ENCODE results near the gene CLCA1.
A peak's percentile ranks its signal among the peaks of the same experiment; 100 is the strongest.

The CLCA1 gene

GRCh38 chr1:86468501-86468977, at the start of gene CLCA1:
TSS of gene CLCA1 (plus strand) at chr1:86468927. CDS start at chr1:86468972, 45 bp downstream.
- H3K4me3 ChIP-seq (ENCODE audit: low read length), result no peak within 1 kb of the TSS
- TF ChIP-seq ZNF274 (IDR thresholded peaks at IDR 0.05; ENCODE audit: low read depth, low read length), result no peak

GRCh38 chr1:86419277-86419903, 49.3 kb upstream of the CLCA1 start:
- H3K4me3 ChIP-seq (ENCODE audit: low read length), result peak overlapping the region; percentile 36; the same call in 1 of the 2 replicates

GRCh38 chr1:86421601-86422280, 47.0 kb upstream of the CLCA1 start:
- no peak for TF ChIP-seq ZNF274 (IDR thresholded peaks at IDR 0.05; ENCODE audit: low read depth, low read length)
- H3K4me3 ChIP-seq (ENCODE audit: low read length), result no peak overlapping the region

More at GRCh38 chr1:86419277-86419903, 49.3 kb upstream of the CLCA1 start:
- no peak for TF ChIP-seq ZNF274 (IDR thresholded peaks at IDR 0.05; ENCODE audit: low read depth, low read length)

- no peak for TF ChIP-seq ZNF274 (IDR thresholded peaks at IDR 0.05; ENCODE audit: low read depth, low read length)
- no peak overlapping the region for H3K4me3 ChIP-seq (ENCODE audit: low read length)
Measured at GRCh38 chr1:86423473-86423872, 45.3 kb upstream of the CLCA1 start.

GRCh38 chr1:86423873-86424272, 44.9 kb upstream of the CLCA1 start, which contains the start of gene CLCA2:
TSS of gene CLCA2 (plus strand) at chr1:86424171. CDS start at chr1:86424248, 77 bp downstream.
- TF ChIP-seq ZNF274 (IDR thresholded peaks at IDR 0.05; ENCODE audit: low read depth, low read length), result no peak
- no peak within 1 kb of the TSS for H3K4me3 ChIP-seq (ENCODE audit: low read length)

DNA sequence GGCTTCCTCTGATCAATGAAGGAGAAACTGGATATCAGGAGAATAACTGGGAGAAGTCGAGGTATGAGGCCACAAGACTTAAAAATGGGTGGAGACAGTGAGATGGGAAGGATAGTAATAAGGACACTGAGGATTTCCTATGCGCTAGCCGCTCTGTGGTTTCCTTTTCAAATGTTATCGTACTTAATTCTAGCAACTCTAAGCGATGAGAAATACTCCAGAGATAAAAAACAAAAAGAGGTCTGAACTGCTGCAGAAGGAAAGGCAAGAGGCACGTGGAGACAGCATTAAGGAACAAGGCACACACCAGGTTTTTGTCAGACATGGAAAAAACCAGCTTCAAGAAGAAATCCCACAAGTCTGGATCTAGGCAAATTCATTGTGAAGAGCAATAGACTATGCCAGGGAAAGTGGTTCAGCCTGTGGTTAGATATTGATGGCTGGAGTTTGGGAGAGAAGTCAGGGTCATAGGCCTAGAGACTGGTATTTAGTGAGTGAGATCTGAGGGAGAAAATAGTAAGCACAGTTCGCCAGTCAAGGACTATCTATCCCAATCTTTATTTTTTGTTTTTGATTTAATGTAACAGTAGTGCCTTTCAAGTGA, 39.5 kb upstream of the CLCA1 start:
- no peak for TF ChIP-seq ZNF274 (IDR thresholded peaks at IDR 0.05; ENCODE audit: low read depth, low read length)
- H3K4me3 ChIP-seq (ENCODE audit: low read length), result no peak overlapping the region

DNA sequence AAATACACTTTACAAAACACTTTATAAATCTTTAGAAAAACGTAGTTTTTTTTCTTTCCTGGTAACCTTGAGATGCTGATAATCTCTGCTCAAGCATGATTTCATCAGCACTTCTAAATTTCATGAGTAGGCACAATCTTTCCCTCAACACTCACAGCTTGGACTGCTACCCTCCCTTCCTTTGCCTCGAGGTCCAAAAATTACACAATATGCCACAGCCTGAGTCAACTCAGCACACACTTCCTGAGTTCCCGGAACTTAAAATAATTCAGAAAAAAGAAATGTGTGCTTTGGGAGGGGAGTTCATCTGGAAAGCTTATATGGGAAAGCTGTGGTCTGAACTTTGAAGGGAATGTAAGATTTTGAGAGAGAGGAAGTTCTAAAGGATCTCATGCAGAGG, 38.9 kb upstream of the CLCA1 start:
- H3K4me3 ChIP-seq (ENCODE audit: low read length), result no peak overlapping the region
- no peak for TF ChIP-seq ZNF274 (IDR thresholded peaks at IDR 0.05; ENCODE audit: low read depth, low read length)

- no peak for TF ChIP-seq ZNF274 (IDR thresholded peaks at IDR 0.05; ENCODE audit: low read depth, low read length)
Measured at GRCh38 chr1:86430376-86430775, 38.4 kb upstream of the CLCA1 start.

DNA sequence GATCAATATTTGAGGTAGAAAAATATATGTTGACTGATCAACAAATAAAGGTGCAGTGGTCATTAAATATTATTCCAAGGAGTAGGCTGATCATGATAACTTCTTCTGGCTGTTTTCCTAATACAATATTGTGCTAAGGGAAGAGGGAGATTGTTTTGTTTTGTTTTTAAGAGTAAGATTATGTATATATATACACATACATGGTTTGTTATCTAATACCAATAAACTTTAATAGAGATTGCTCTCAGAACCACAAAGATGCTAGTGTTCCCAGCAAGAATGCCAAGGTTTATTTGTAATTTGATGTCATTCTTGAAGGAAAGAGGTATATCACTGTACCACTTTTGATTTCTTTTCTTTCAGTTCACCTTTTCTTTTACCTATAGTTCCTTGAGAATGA, 34.7 kb upstream of the CLCA1 start:
- H3K4me3 ChIP-seq (ENCODE audit: low read length), result no peak overlapping the region
- TF ChIP-seq ZNF274 (IDR thresholded peaks at IDR 0.05; ENCODE audit: low read depth, low read length), result no peak

More at GRCh38 chr1:86430376-86430775, 38.4 kb upstream of the CLCA1 start:
- H3K4me3 ChIP-seq (ENCODE audit: low read length), result no peak overlapping the region

- H3K4me3 ChIP-seq (ENCODE audit: low read length), result no peak overlapping the region
- TF ChIP-seq ZNF274 (IDR thresholded peaks at IDR 0.05; ENCODE audit: low read depth, low read length), result no peak
Measured at GRCh38 chr1:86435327-86435726, 33.4 kb upstream of the CLCA1 start.

DNA sequence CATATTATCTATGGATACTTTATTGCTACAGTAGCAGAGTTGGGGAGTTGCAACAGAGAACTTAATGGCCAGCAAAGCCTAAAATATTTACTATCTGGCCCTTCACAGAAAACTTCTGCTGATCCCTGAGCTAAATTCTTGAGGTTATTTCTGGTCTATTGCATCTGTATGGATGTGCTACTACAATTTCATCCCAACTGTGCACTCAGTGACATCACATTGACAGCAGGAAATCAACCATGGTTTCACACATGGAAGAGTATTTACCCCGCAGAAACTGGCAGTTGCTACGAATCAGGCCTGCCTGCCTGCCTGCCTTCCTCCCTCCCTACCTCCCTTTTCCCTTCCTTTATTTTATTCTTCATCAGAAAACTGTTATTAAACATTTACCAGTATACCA, 32.7 kb upstream of the CLCA1 start:
- H3K4me3 ChIP-seq (ENCODE audit: low read length), result no peak overlapping the region
- TF ChIP-seq ZNF274 (IDR thresholded peaks at IDR 0.05; ENCODE audit: low read depth, low read length), result no peak

GRCh38 chr1:86441581-86441980, 27.1 kb upstream of the CLCA1 start:
- no peak for TF ChIP-seq ZNF274 (IDR thresholded peaks at IDR 0.05; ENCODE audit: low read depth, low read length)
- H3K4me3 ChIP-seq (ENCODE audit: low read length), result no peak overlapping the region

DNA sequence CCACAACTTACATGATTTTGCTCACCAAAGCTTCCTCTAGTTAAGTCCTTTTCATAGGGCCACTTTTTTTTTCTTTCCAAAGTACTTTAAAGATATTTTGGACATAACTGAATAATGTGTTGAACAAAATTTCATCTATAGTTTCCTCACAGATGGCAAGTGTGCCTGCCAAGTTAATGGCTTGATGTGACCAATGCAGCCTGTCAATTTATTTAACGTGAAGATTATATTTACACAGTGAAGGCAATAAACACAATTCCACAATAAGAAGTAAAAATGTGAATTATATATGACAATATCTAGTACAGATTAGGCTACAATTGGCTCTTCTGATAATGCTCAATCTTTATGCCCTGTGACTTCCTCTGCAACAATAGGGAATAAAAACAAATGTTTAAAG, 26.7 kb upstream of the CLCA1 start:
- H3K4me3 ChIP-seq (ENCODE audit: low read length), result no peak overlapping the region
- TF ChIP-seq ZNF274 (IDR thresholded peaks at IDR 0.05; ENCODE audit: low read depth, low read length), result no peak

- no peak for TF ChIP-seq ZNF274 (IDR thresholded peaks at IDR 0.05; ENCODE audit: low read depth, low read length)
- H3K4me3 ChIP-seq (ENCODE audit: low read length), result no peak overlapping the region
Measured at GRCh38 chr1:86445919-86446318, 22.8 kb upstream of the CLCA1 start.

All from GM08714 (cell line).